GM18505 (cell line): ENCODE data around the gene KMT2D.

Source experiments
- ATAC-seq: cut with Tn5 transposase; IDR thresholded peaks from one replicate; pipeline ENCODE4 v1.9.1; 2021; ENCODE audit not compliant: unreplicated experiment
- POLR2A ChIP-seq: IDR thresholded peaks from 4 replicates; pipeline ENCODE4 v1.6.1; 2011; ENCODE audit warnings: borderline replicate concordance; ENCODE audit not compliant: insufficient read depth, insufficient read length; ENCODE audit errors: extremely low read depth

The KMT2D gene

GRCh38 chr12:49026678-49027480, 33.7 kb downstream of the KMT2D start:
- no peak for TF ChIP-seq POLR2A
- no peak for ATAC-seq

GRCh38 chr12:49026101-49026500, 34.5 kb downstream of the KMT2D start:
- ATAC-seq = no peak

GRCh38 chr12:49025463-49025862, 35.1 kb downstream of the KMT2D start:
- ATAC-seq = no peak
- TF ChIP-seq POLR2A = no peak

More at GRCh38 chr12:49026101-49026500, 34.5 kb downstream of the KMT2D start:
- no peak for TF ChIP-seq POLR2A

DNA sequence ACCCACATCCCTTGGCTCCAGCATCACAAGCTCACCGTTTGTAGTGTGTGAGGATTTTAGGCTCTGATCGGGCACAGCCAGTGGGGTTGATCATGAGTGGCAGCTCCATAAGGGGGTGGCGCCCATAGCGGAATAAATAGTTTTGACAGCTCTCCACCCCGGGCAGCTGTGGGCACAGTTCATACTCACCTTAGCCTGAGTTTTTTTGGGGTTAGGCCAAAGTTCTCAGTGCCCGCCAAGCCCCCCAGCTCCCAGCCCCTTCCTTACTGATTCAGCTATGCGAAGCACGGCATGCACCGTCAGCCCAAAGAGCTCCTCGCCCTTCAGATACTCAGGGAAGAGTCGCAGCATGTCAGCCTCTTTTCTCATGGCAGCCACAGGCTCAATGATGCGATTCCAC, 36.1 kb downstream of the KMT2D start:
- no peak for ATAC-seq
- no peak for TF ChIP-seq POLR2A

DNA sequence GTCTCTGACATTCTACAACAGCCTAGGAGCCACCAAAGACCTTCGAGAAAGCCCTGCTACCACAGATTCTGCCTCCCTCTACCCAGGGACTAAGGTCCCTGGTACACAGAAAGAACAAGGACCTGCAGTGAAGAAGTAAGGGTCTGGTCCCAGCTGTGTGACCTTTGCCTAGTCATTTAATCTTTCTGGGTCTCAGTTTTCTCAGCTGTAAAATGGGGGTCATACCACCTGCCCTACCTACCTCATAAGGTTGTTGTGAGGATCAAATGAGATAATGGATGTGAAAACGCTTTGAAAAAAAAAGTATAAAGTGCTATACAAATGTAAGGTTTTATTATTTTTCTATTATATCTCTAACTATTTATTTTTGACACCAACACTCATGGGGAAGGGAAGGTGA, 36.8 kb downstream of the KMT2D start:
- no peak for TF ChIP-seq POLR2A
- no peak for ATAC-seq

GRCh38 chr12:49022558-49023178, 37.9 kb downstream of the KMT2D start:
- TF ChIP-seq POLR2A = no peak
- no peak for ATAC-seq

- ATAC-seq = no peak
- TF ChIP-seq POLR2A = no peak
These were observed 39.2 kb downstream of the KMT2D start for GRCh38 chr12:49021292-49021915.

DNA sequence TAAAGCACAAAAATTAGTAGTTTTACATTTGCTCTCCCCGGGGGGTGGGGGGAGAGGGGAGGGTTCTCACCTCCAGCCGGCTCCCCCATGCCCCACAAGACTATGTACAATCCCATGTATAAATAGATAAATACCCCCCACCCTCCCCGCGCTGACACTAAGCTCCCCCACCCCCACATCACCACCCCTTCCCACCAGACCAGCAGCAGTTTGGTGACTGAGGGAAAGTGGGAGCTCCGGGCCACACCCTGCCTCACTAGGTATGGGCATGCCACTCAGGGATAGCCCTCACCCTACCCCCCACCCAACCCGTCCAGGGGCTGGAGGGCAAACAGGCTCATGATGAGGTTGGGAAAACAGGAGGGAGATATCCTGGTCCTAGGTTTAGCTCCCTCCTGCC, 40.2 kb downstream of the KMT2D start:
- ATAC-seq = no peak
- TF ChIP-seq POLR2A = no peak

GRCh38 chr12:49019443-49020324, 40.9 kb downstream of the KMT2D start:
- no peak for ATAC-seq
- no peak for TF ChIP-seq POLR2A

GRCh38 chr12:49019120-49019430, 41.5 kb downstream of the KMT2D start:
- TF ChIP-seq POLR2A = no peak
- ATAC-seq = peak; percentile 18

GRCh38 chr12:49018261-49019119, 42.1 kb downstream of the KMT2D start, which contains the start of gene PRKAG1:
Gene PRKAG1, minus strand, starts transcription at chr12:49018776. Its CDS starts 36 bp downstream, at chr12:49018740.
- ATAC-seq = peak; percentile 86
- TF ChIP-seq POLR2A = peak; percentile 91

DNA sequence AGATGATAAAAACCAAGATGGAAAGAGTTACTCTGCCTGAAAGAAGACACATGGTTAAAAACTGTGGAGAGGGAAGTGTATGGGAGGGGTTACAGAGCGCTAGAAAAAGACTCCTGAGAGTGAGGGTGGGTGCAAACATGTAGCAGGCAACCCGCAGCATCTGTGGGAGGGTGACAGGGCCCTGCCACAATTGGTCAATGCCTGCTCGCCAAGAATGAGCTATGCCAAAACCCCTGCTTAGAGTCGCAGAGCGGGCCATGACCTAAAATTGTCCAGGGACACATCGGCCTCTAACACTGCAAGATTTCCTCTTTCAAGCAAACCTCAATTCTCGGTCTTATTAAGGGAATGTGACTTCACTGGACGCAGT, 42.7 kb downstream of the KMT2D start:
- no peak for ATAC-seq
- no peak for TF ChIP-seq POLR2A
